Upper lobe of right lung (tissue), 1 donor: ENCODE measurements around the gene ESRRA. TPM values are rescaled to one million over a fixed set of nuclear protein-coding genes. Genes with fewer than 3 reads are reported as not detected.

Experiments
- ATAC-seq: fragments of 200-7000 bp; cut with Tn5 transposase; one replicate; pipeline ENCODE4 v1.9.1; 2020; ENCODE audit warnings: mild to moderate bottlenecking, moderate library complexity
- DNase-seq: peaks from one replicate; pipeline ENCODE4 v3.0.0-alpha.2; 2020
- H3K27ac ChIP-seq: fragments of 200-600 bp; one replicate; pipeline ENCODE4 v1.8.0; 2022
- H3K27me3 ChIP-seq: fragments of 200-600 bp; one replicate; pipeline ENCODE4 v1.8.0; 2022; ENCODE audit warnings: mild to moderate bottlenecking
- H3K36me3 ChIP-seq: fragments of 200-600 bp; one replicate; pipeline ENCODE4 v1.8.0; 2022
- H3K4me1 ChIP-seq: fragments of 200-600 bp; one replicate; pipeline ENCODE4 v1.8.0; 2022
- H3K4me3 ChIP-seq: fragments of 200-600 bp; one replicate; pipeline ENCODE4 v1.8.0; 2022; ENCODE audit warnings: mild to moderate bottlenecking
- H3K9me3 ChIP-seq: fragments of 200-600 bp; one replicate; pipeline ENCODE4 v1.8.0; 2022
- intact Hi-C: fragments of 100-400 bp; cut with DNase I; formaldehyde crosslinking; loops from one replicate; pipeline ENCODE4 v1.11.0; 2022
- total RNA-seq: library from RNA; stranded (reverse); fragmentation: NEBNext Ultra II Directional; extraction: Animal tissue kit (Norgen Biotek cat#: 25700); gene quantifications from one replicate; pipeline ENCODE4 v1.2.1, GENCODE V29; 2021
- TF ChIP-seq, protein P1 (sequence below): fragments of 200-600 bp; IDR thresholded peaks from one replicate; pipeline ENCODE4 v1.8.0; 2022; ENCODE audit warnings: antibody characterized with exemption
- donor health status: DM: no; HTN: yes; CAD: no; lungs with severe emphysema.

ESRRA gene
- total RNA-seq, 1 donor from 2014 or later = 51.9 TPM

- ATAC-seq (no peak), DNase-seq (no peak)
- H3K27me3 ChIP-seq = peaks cover 79% of the 10 kb centered on the region
- H3K4me1 ChIP-seq = peaks cover 9% of the 10 kb centered on the region
- H3K4me3 ChIP-seq = no peak overlapping the region
- intact Hi-C loops = no loop called here
- H3K9me3 ChIP-seq = no peaks in the 10 kb centered on the region
- no peaks in the 10 kb centered on the region for H3K36me3 ChIP-seq
- TF ChIP-seq, protein P1, sequence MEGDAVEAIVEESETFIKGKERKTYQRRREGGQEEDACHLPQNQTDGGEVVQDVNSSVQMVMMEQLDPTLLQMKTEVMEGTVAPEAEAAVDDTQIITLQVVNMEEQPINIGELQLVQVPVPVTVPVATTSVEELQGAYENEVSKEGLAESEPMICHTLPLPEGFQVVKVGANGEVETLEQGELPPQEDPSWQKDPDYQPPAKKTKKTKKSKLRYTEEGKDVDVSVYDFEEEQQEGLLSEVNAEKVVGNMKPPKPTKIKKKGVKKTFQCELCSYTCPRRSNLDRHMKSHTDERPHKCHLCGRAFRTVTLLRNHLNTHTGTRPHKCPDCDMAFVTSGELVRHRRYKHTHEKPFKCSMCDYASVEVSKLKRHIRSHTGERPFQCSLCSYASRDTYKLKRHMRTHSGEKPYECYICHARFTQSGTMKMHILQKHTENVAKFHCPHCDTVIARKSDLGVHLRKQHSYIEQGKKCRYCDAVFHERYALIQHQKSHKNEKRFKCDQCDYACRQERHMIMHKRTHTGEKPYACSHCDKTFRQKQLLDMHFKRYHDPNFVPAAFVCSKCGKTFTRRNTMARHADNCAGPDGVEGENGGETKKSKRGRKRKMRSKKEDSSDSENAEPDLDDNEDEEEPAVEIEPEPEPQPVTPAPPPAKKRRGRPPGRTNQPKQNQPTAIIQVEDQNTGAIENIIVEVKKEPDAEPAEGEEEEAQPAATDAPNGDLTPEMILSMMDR = no peak
- H3K27ac ChIP-seq = no peak overlapping the region
Observed at GRCh38 chr11:64294774-64295173, 10.6 kb upstream of the ESRRA start.

- intact Hi-C loops = no loop called here
- H3K4me1 ChIP-seq = peaks cover 19% of the 10 kb centered on the region
- no peaks in the 10 kb centered on the region for H3K36me3 ChIP-seq
- no peak for DNase-seq
- no peak for ATAC-seq
- no peaks in the 10 kb centered on the region for H3K9me3 ChIP-seq
- TF ChIP-seq, protein P1 = no peak
- H3K4me3 ChIP-seq = no peak overlapping the region
- H3K27me3 ChIP-seq = peaks cover 85% of the 10 kb centered on the region
- H3K27ac ChIP-seq = no peak overlapping the region
Observed at GRCh38 chr11:64295760-64296159, 9.6 kb upstream of the ESRRA start.

DNA sequence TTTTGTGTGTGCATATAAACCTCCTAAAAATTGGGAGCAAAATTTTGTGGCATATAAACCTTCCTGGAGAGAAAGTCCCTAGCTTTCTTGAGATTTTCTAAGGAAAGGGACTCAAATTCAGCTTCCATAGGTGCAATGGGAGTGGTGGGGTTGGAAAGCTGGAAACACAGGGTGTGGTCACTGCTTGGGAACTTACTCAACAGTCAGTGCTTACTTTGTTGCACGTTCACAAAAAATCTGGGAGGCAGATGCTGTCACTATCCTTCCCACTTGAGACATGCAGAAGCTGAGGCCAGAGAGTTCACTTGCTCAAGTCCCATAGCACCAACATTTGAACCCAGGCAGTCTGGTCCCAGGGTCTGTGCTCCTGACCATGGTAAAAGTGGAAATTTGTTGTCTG is 9.1 kb upstream of the ESRRA start:
- intact Hi-C loops = no loop called here
- TF ChIP-seq, protein P1 = no peak
- Histone ChIP-seq H3K27ac (no peak overlapping the region), H3K4me3 (no peak overlapping the region), H3K4me1 (peaks cover 19% of the 10 kb centered on the region), H3K27me3 (peaks cover 81% of the 10 kb centered on the region), H3K9me3 (no peaks in the 10 kb centered on the region), H3K36me3 (no peaks in the 10 kb centered on the region)
- ATAC-seq (no peak), DNase-seq (no peak)

DNA sequence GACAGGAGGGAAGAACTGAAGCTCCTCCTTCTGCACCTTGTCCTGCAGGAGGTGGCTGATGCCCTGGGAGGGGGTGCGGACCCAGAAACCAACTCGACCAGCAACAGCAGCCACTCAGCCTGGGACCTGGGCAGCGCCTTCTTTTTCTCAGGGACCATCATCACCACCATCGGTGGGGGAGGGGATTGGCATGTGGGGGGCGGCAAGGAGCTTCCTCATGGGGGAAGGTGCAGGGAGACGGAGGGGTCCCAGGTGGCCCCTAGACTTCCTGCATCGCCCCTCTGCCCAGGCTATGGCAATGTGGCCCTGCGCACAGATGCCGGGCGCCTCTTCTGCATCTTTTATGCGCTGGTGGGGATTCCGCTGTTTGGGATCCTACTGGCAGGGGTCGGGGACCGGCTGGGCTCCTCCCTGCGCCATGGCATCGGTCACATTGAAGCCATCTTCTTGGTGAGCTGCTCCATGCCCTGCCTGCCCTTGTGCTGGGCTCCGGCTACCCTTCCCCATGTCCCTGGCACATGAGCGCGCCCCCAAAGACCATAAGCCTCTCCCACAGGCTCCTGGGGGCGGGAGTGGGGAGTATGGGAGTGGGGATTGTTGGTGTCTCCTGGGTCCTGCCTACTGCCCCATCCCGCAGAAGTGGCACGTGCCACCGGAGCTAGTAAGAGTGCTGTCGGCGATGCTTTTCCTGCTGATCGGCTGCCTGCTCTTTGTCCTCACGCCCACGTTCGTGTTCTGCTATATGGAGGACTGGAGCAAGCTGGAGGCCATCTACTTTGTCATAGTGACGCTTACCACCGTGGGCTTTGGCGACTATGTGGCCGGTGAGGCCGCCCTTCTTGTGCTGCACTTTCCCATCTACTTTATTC is 8.3 kb upstream of the ESRRA start:
- no peak for DNase-seq
- intact Hi-C loops = no loop called here
- TF ChIP-seq, protein P1 = no peak

DNA sequence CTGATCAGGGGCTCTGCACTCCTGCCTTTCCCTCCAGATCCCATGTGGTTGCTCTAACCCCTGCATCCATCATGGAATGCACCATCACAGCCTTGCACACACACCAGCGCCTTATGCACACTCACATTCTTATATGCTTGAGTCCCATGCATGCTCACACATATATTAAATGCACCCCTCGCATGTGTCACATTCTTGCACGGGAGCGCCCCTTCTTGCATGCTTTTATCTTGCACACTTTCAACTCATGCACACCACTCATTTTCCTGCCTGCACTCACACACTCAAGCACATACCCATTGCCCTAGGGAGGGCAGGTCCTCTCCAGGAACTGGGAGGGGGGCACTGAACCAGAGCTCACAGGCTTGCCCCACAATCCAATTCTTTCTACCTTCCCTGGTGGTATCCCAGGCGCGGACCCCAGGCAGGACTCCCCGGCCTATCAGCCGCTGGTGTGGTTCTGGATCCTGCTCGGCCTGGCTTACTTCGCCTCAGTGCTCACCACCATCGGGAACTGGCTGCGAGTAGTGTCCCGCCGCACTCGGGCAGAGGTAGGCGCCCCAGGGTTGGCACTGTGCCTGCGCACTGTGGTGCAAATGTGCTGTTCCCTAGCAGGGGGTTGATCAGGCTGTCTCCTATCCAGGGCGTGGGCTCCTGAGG is 7.5 kb upstream of the ESRRA start:
- Histone ChIP-seq H3K27ac (no peak overlapping the region), H3K4me3 (no peak overlapping the region), H3K4me1 (peaks cover 19% of the 10 kb centered on the region), H3K9me3 (no peaks in the 10 kb centered on the region), H3K27me3 (peaks cover 65% of the 10 kb centered on the region), H3K36me3 (no peaks in the 10 kb centered on the region)
- ATAC-seq = no peak
- DNase-seq = no peak
- TF ChIP-seq, protein P1 = no peak
- intact Hi-C loops = no loop called here

More for the DNA sequence above, 8.3 kb upstream of the ESRRA start:
- H3K27me3 ChIP-seq = peaks cover 73% of the 10 kb centered on the region
- no peak overlapping the region for H3K4me3 ChIP-seq
- no peaks in the 10 kb centered on the region for H3K9me3 ChIP-seq
- H3K36me3 ChIP-seq = no peaks in the 10 kb centered on the region
- no peak for ATAC-seq
- H3K4me1 ChIP-seq = peaks cover 19% of the 10 kb centered on the region
- H3K27ac ChIP-seq = no peak overlapping the region
